ENCODE measurements around the gene RGMA. TPM values are rescaled to one million over a fixed set of nuclear protein-coding genes. Genes with fewer than 3 reads are reported as not detected.

RGMA gene
- total RNA-seq, 1 experiment from 2014 or later: 3.3 TPM

GRCh38 chr15:93046120-93046519 lies 42.9 kb downstream of the RGMA start:
- POLR2A ChIA-PET (ENCODE audit: unreplicated experiment): no interaction called here
- Histone ChIP-seq H3K79me2 (ENCODE audit: low read depth) (no peaks in the 10 kb centered on the region), H3K27ac (no peak overlapping the region), H3F3A (ENCODE audit: insufficient read depth, low read depth) (no peaks in the 10 kb centered on the region), H3K9me2 (ENCODE audit: insufficient read depth) (no peaks in the 10 kb centered on the region), H4K20me1 (ENCODE audit: insufficient read depth) (no peaks in the 10 kb centered on the region), H3K36me3 (ENCODE audit: low read depth) (no peaks in the 10 kb centered on the region), H3K4me1 (replicated peaks; ENCODE audit: insufficient read depth) (no peaks in the 10 kb centered on the region), H3K9me3 (ENCODE audit: insufficient read depth, low read depth) (no peaks in the 10 kb centered on the region; the same call in 1 of the 2 replicates), H2AFZ (no peak overlapping the region), H3K27me3 (ENCODE audit: insufficient read depth, low read depth) (no peaks in the 10 kb centered on the region), H3K4me2 (no peak overlapping the region), H3K4me3 (no peak overlapping the region)
- BruUV-seq (replicated peaks): no TSS peak
- intact Hi-C loops (cut with micrococcal nuclease; ENCODE audit: unreplicated experiment): loop anchor here (5.0 kb wide), 1 partner anchor 399 kb away; no protein-coding TSS in a partner anchor
- TF ChIP-seq EZH2 (IDR thresholded peaks at IDR 0.05; ENCODE audit: low read depth) (no peak), CTCF (conservative IDR thresholded peaks at IDR 0.05) (no peak)
- no peak for DNase-seq
- CTCF ChIA-PET: no interaction called here

- no peak overlapping the region for H2AFZ ChIP-seq
- no peaks in the 10 kb centered on the region for H3K4me1 ChIP-seq (replicated peaks; ENCODE audit: insufficient read depth)
- H3K4me2 ChIP-seq: no peak overlapping the region
- H3K9me2 ChIP-seq (ENCODE audit: insufficient read depth): no peaks in the 10 kb centered on the region
- ChIA-PET CTCF (no interaction called here), POLR2A (ENCODE audit: unreplicated experiment) (interaction anchor here (0.6 kb wide), 1 partner anchor 15 kb away, joined by 5 read pairs; no protein-coding TSS in a partner anchor)
- no peaks in the 10 kb centered on the region for H3K36me3 ChIP-seq (ENCODE audit: low read depth)
- H3K9me3 ChIP-seq (ENCODE audit: insufficient read depth, low read depth): no peaks in the 10 kb centered on the region; the same call in 1 of the 2 replicates
- intact Hi-C loops (cut with micrococcal nuclease; ENCODE audit: unreplicated experiment): loop anchor here (5.0 kb wide), 1 partner anchor 398 kb away; no protein-coding TSS in a partner anchor
- DNase-seq: no peak
- TF ChIP-seq CTCF (conservative IDR thresholded peaks at IDR 0.05) (no peak), EZH2 (IDR thresholded peaks at IDR 0.05; ENCODE audit: low read depth) (no peak)
- H3K4me3 ChIP-seq: no peak overlapping the region
- BruUV-seq (replicated peaks): no TSS peak
- H3F3A ChIP-seq (ENCODE audit: insufficient read depth, low read depth): no peaks in the 10 kb centered on the region
- H4K20me1 ChIP-seq (ENCODE audit: insufficient read depth): no peaks in the 10 kb centered on the region
- no peaks in the 10 kb centered on the region for H3K27me3 ChIP-seq (ENCODE audit: insufficient read depth, low read depth)
- no peak overlapping the region for H3K27ac ChIP-seq
- no peaks in the 10 kb centered on the region for H3K79me2 ChIP-seq (ENCODE audit: low read depth)
These were observed 43.7 kb downstream of the RGMA start for GRCh38 chr15:93045191-93045785.

- no peak for DNase-seq
- Histone ChIP-seq H3K79me2 (ENCODE audit: low read depth) (no peaks in the 10 kb centered on the region), H3K4me2 (no peak overlapping the region), H3K9me2 (ENCODE audit: insufficient read depth) (no peaks in the 10 kb centered on the region), H3K36me3 (ENCODE audit: low read depth) (no peaks in the 10 kb centered on the region), H3K9me3 (ENCODE audit: insufficient read depth, low read depth) (no peaks in the 10 kb centered on the region; the same call in 1 of the 2 replicates), H3K4me1 (replicated peaks; ENCODE audit: insufficient read depth) (no peaks in the 10 kb centered on the region), H2AFZ (no peak overlapping the region), H3K27ac (no peak overlapping the region), H4K20me1 (ENCODE audit: insufficient read depth) (no peaks in the 10 kb centered on the region), H3K4me3 (no peak overlapping the region), H3F3A (ENCODE audit: insufficient read depth, low read depth) (no peaks in the 10 kb centered on the region), H3K27me3 (ENCODE audit: insufficient read depth, low read depth) (no peaks in the 10 kb centered on the region)
- CTCF ChIA-PET: no interaction called here
- intact Hi-C loops (cut with micrococcal nuclease; ENCODE audit: unreplicated experiment): loop anchor here (5.0 kb wide), 1 partner anchor 397 kb away; no protein-coding TSS in a partner anchor
- POLR2A ChIA-PET (ENCODE audit: unreplicated experiment): no interaction called here
- BruUV-seq (replicated peaks): no TSS peak
- no peak for TF ChIP-seq EZH2 (IDR thresholded peaks at IDR 0.05; ENCODE audit: low read depth)
- TF ChIP-seq CTCF (conservative IDR thresholded peaks at IDR 0.05): no peak
These were observed 44.5 kb downstream of the RGMA start for GRCh38 chr15:93044301-93045190.

Measured in PC-9 (cell line).